ENCODE results near the gene SYVN1.

SYVN1 gene

GRCh38 chr11:65133724-65134123 is 595 bp downstream of the SYVN1 start:
- H3K9me3 Mint-ChIP-seq = no peaks in the 10 kb centered on the region
- peak overlapping the region; percentile 100 for H3K27ac Mint-ChIP-seq
- H3K4me3 Mint-ChIP-seq = peak overlapping the region; percentile 99 to 100 (median 100)
- H3K27me3 Mint-ChIP-seq (ENCODE audit: low read depth) = peaks cover 5% of the 10 kb centered on the region
- no peak for TF ChIP-seq CTCF (IDR thresholded peaks at IDR 0.05; ENCODE audit: unreplicated experiment in 3 of 3)
- peaks cover 9% of the 10 kb centered on the region for H3K36me3 Mint-ChIP-seq (ENCODE audit: low read depth)
- H3K4me1 Mint-ChIP-seq = peaks cover 30% of the 10 kb centered on the region

GRCh38 chr11:65132988-65133700 is 1.2 kb downstream of the SYVN1 start:
- H3K4me1 Mint-ChIP-seq = peaks cover 30% of the 10 kb centered on the region
- H3K9me3 Mint-ChIP-seq = no peaks in the 10 kb centered on the region

GRCh38 chr11:65132238-65132987 is 1.9 kb downstream of the SYVN1 start:
- Mint-ChIP-seq H3K4me3 (peak overlapping the region; percentile 99 to 100 (median 100)), H3K27ac (peak overlapping the region; percentile 100), H3K27me3 (ENCODE audit: low read depth) (peaks cover 5% of the 10 kb centered on the region), H3K9me3 (no peaks in the 10 kb centered on the region), H3K4me1 (peaks cover 30% of the 10 kb centered on the region), H3K36me3 (ENCODE audit: low read depth) (peaks cover 9% of the 10 kb centered on the region)
- TF ChIP-seq CTCF (IDR thresholded peaks at IDR 0.05; ENCODE audit: unreplicated experiment in 3 of 3) = no peak

More at GRCh38 chr11:65132988-65133700, 1.2 kb downstream of the SYVN1 start:
- no peak for TF ChIP-seq CTCF (IDR thresholded peaks at IDR 0.05; ENCODE audit: unreplicated experiment in 3 of 3)
- Mint-ChIP-seq H3K27ac (peak overlapping the region; percentile 100), H3K36me3 (ENCODE audit: low read depth) (peaks cover 9% of the 10 kb centered on the region), H3K27me3 (ENCODE audit: low read depth) (peaks cover 5% of the 10 kb centered on the region), H3K4me3 (peak overlapping the region; percentile 99 to 100 (median 100))

- TF ChIP-seq CTCF (IDR thresholded peaks at IDR 0.05; ENCODE audit: unreplicated experiment in 3 of 3) = no peak
- H3K27me3 Mint-ChIP-seq (ENCODE audit: low read depth) = peaks cover 5% of the 10 kb centered on the region
Measured at GRCh38 chr11:65131895-65132237, 2.5 kb downstream of the SYVN1 start.

GRCh38 chr11:65131417-65131776 is 2.9 kb downstream of the SYVN1 start:
- H3K27ac Mint-ChIP-seq = peak overlapping the region in 2 of 3 experiments; percentile 29 to 34
- no peaks in the 10 kb centered on the region for H3K9me3 Mint-ChIP-seq
- peaks cover 28% of the 10 kb centered on the region for H3K4me1 Mint-ChIP-seq
- H3K4me3 Mint-ChIP-seq = peak overlapping the region; percentile 61 to 80 (median 71)
- no peak for TF ChIP-seq CTCF (IDR thresholded peaks at IDR 0.05; ENCODE audit: unreplicated experiment in 3 of 3)
- H3K36me3 Mint-ChIP-seq (ENCODE audit: low read depth) = peaks cover 18% of the 10 kb centered on the region
- peaks cover 5% of the 10 kb centered on the region for H3K27me3 Mint-ChIP-seq (ENCODE audit: low read depth)

More at GRCh38 chr11:65131895-65132237, 2.5 kb downstream of the SYVN1 start:
- peaks cover 15% of the 10 kb centered on the region for H3K36me3 Mint-ChIP-seq (ENCODE audit: low read depth)
- H3K27ac Mint-ChIP-seq = no peak overlapping the region
- peaks cover 30% of the 10 kb centered on the region for H3K4me1 Mint-ChIP-seq
- peak overlapping the region; percentile 51 to 100 (median 99) for H3K4me3 Mint-ChIP-seq
- H3K9me3 Mint-ChIP-seq = no peaks in the 10 kb centered on the region
